Keratinocyte (primary cell): ENCODE results near the gene CLRN2. TPM values are rescaled to one million over a fixed set of nuclear protein-coding genes. Genes with fewer than 3 reads are reported as not detected.

Experiments
- DNase-seq: peaks from one replicate; pipeline ENCODE4 v3.0.0-alpha.2; 2011; ENCODE audit warnings: low read depth, missing footprints, low spot score
- FAIRE-seq: peaks from 2 replicates; lab custom pipeline; 2011; peaks lifted over from hg19 to GRCh38; lab: Jason Lieb, UNC
- H2AFZ ChIP-seq: 2 replicates; pipeline ENCODE4 v1.6.0; 2012; ENCODE audit warnings: low read length, control low read depth, inconsistent platforms; ENCODE audit not compliant: control insufficient read depth
- H3K27ac ChIP-seq: 2 replicates; pipeline ENCODE4 v1.5.1; 2011; ENCODE audit warnings: low read length; ENCODE audit not compliant: control insufficient read depth, insufficient read depth
- H3K27me3 ChIP-seq: 3 replicates; pipeline ENCODE4 v1.6.0; 2011; ENCODE audit warnings: low read length; ENCODE audit not compliant: control insufficient read depth, insufficient read depth; ENCODE audit errors: extremely low read depth
- H3K36me3 ChIP-seq, 2 experiments: 2 replicates in 1 of 2; 3 replicates in 1 of 2; pipeline ENCODE4 v1.5.1; 2011; ENCODE audit warnings: low read length in 2 of 2, mild to moderate bottlenecking in 1 of 2; ENCODE audit not compliant: control insufficient read depth in 2 of 2, insufficient read depth in 2 of 2; ENCODE audit errors: extremely low read depth in 1 of 2
- H3K4me1 ChIP-seq: 3 replicates; pipeline ENCODE4 v1.5.1; 2011; ENCODE audit warnings: low read length; ENCODE audit not compliant: control insufficient read depth, insufficient read depth; ENCODE audit errors: extremely low read depth
- H3K4me2 ChIP-seq: 3 replicates; pipeline ENCODE4 v1.6.0; 2011; ENCODE audit warnings: low read depth, low read length; ENCODE audit not compliant: control insufficient read depth, insufficient read depth; ENCODE audit errors: extremely low read depth
- H3K4me3 ChIP-seq, 3 experiments: fragments of 200-600 bp in 1 of 3; sonication (generic) in 1 of 3; 2 replicates in 2 of 3; 3 replicates in 1 of 3; pipeline ENCODE4 v1.5.1; 2011 to 2016; ENCODE audit warnings: low read length in 3 of 3, mild to moderate bottlenecking in 3 of 3, control low read depth in 2 of 3, inconsistent platforms in 1 of 3, low read depth in 1 of 3, mixed read lengths in 1 of 3, mixed run types in 1 of 3, moderate library complexity in 1 of 3; ENCODE audit not compliant: control insufficient read depth in 2 of 3, insufficient read depth in 2 of 3; ENCODE audit errors: extremely low read depth in 1 of 3
- H3K79me2 ChIP-seq: 2 replicates; pipeline ENCODE4 v1.6.0; 2012; ENCODE audit warnings: low read length; ENCODE audit not compliant: control insufficient read depth, insufficient read depth
- H3K9ac ChIP-seq: 3 replicates; pipeline ENCODE4 v1.6.0; 2011; ENCODE audit warnings: low read length; ENCODE audit not compliant: control insufficient read depth, insufficient read depth; ENCODE audit errors: extremely low read depth
- H3K9me1 ChIP-seq: 3 replicates; pipeline ENCODE4 v1.6.0; 2011; ENCODE audit warnings: low read length; ENCODE audit not compliant: control insufficient read depth, insufficient read depth; ENCODE audit errors: extremely low read depth
- H3K9me3 ChIP-seq: 2 replicates; pipeline ENCODE4 v1.5.1; 2012; ENCODE audit warnings: low read depth, low read length; ENCODE audit not compliant: control insufficient read depth
- H4K20me1 ChIP-seq: 3 replicates; pipeline ENCODE4 v1.6.0; 2011; ENCODE audit warnings: low read length; ENCODE audit not compliant: control insufficient read depth, insufficient read depth; ENCODE audit errors: extremely low read depth
- CTCF ChIP-seq, 3 experiments: IDR thresholded peaks in 1 of 3; conservative IDR thresholded peaks in 1 of 3; optimal IDR thresholded peaks in 1 of 3; 2 replicates in 2 of 3; 3 replicates in 1 of 3; pipeline versions ENCODE3 to v1.5.1; 2011; ENCODE audit warnings: low read length in 3 of 3, mild to moderate bottlenecking in 3 of 3, moderate library complexity in 2 of 3, control low read depth in 1 of 3, inconsistent platforms in 1 of 3; ENCODE audit not compliant: insufficient read depth in 2 of 3; ENCODE audit errors: extremely low read depth in 1 of 3
- EZH2 ChIP-seq: IDR thresholded peaks from one replicate; pipeline ENCODE4 v1.6.1; 2012; ENCODE audit warnings: inconsistent platforms, mild to moderate bottlenecking, low read length, moderate library complexity
- dilution Hi-C: fragments of 300-500 bp; cut with MboI; formaldehyde crosslinking; loops from one replicate; pipeline ENCODE4 v1.7.0; 2020; ENCODE audit warnings: low sequenced_read_pairs; ENCODE audit not compliant: extremely low pct_ligation_motif_present
- polyA plus RNA-seq, 5 experiments: library from polyadenylated mRNA; depleted of rRNA in 3 of 5; stranded (reverse) in 3 of 5; stranded (forward) in 1 of 5; unstranded in 1 of 5; fragments of >200 nt; gene quantifications; 1 replicate in 1 of 5; 2 replicates in 3 of 5; 3 replicates in 1 of 5; pipeline versions ENCODE4 v1.2.1 to v1.2.3, GENCODE V29; 2011 to 2012; ENCODE audit warnings: missing spikeins in 2 of 5, low read depth in 1 of 5, low replicate concordance in 1 of 5

CLRN2 gene
- polyA plus RNA-seq, 1 donor (not counting 4 experiments of a cell fraction or from before 2014, with no cell fraction given), result not detected

- Histone ChIP-seq H3K9ac (no peak overlapping the region), H3K9me1 (no peaks in the 10 kb centered on the region), H3K36me3 (no peaks in the 10 kb centered on the region), H3K79me2 (no peaks in the 10 kb centered on the region), H2AFZ (no peak overlapping the region), H3K4me3 (no peak overlapping the region), H3K9me3 (no peaks in the 10 kb centered on the region), H3K27me3 (no peaks in the 10 kb centered on the region), H4K20me1 (no peaks in the 10 kb centered on the region), H3K4me1 (no peaks in the 10 kb centered on the region), H3K27ac (no peak overlapping the region), H3K4me2 (no peak overlapping the region)
- FAIRE-seq, result no peak
- TF ChIP-seq EZH2 (no peak), CTCF (optimal IDR thresholded peaks at IDR 0.05 in 1 of 3, IDR thresholded peaks at IDR 0.05 in 1 of 3, conservative IDR thresholded peaks at IDR 0.05 in 1 of 3; ENCODE audit: extremely low read depth in 1 of 3, insufficient read depth in 2 of 3, low read length in 3 of 3) (no peak)
- DNase-seq, result no peak
- dilution Hi-C loops, result no loop called here
Observed at GRCh38 chr4:17550549-17550948, 35.6 kb downstream of the CLRN2 start.

- no peak overlapping the region for H3K4me2 ChIP-seq
- no peaks in the 10 kb centered on the region for H3K27me3 ChIP-seq
- no peaks in the 10 kb centered on the region for H4K20me1 ChIP-seq
- H3K9me3 ChIP-seq, result no peaks in the 10 kb centered on the region
- H3K36me3 ChIP-seq, result no peaks in the 10 kb centered on the region
- H3K27ac ChIP-seq, result no peak overlapping the region
- H3K4me3 ChIP-seq, result no peak overlapping the region
- H3K9me1 ChIP-seq, result no peaks in the 10 kb centered on the region
- H3K4me1 ChIP-seq, result no peaks in the 10 kb centered on the region
- no peak overlapping the region for H2AFZ ChIP-seq
- DNase-seq, result no peak
- H3K9ac ChIP-seq, result no peak overlapping the region
- no peak for FAIRE-seq
- H3K79me2 ChIP-seq, result no peaks in the 10 kb centered on the region
- dilution Hi-C loops, result no loop called here
- TF ChIP-seq EZH2, result no peak
Observed at GRCh38 chr4:17552427-17552826, 37.5 kb downstream of the CLRN2 start.

GRCh38 chr4:17554568-17554967 lies 39.6 kb downstream of the CLRN2 start:
- Histone ChIP-seq H3K4me3 (no peak overlapping the region), H3K27ac (no peak overlapping the region), H3K27me3 (no peaks in the 10 kb centered on the region), H3K9me1 (no peaks in the 10 kb centered on the region), H3K9ac (no peak overlapping the region), H2AFZ (no peak overlapping the region), H3K4me2 (no peak overlapping the region), H4K20me1 (no peaks in the 10 kb centered on the region), H3K9me3 (no peaks in the 10 kb centered on the region), H3K36me3 (no peaks in the 10 kb centered on the region), H3K4me1 (no peaks in the 10 kb centered on the region), H3K79me2 (no peaks in the 10 kb centered on the region)
- DNase-seq (no peak), FAIRE-seq (no peak)
- dilution Hi-C loops, result no loop called here
- TF ChIP-seq CTCF (optimal IDR thresholded peaks at IDR 0.05 in 1 of 3, IDR thresholded peaks at IDR 0.05 in 1 of 3, conservative IDR thresholded peaks at IDR 0.05 in 1 of 3; ENCODE audit: extremely low read depth in 1 of 3, insufficient read depth in 2 of 3, low read length in 3 of 3), result no peak
- no peak for TF ChIP-seq EZH2
